ENCODE results near the gene LTBP4. TPM values are rescaled to one million over a fixed set of nuclear protein-coding genes. Genes with fewer than 3 reads are reported as not detected.

The LTBP4 gene
- total RNA-seq, 5 donors from 2014 or later (not counting 1 experiment from before 2014, with no cell fraction given) = 90.9 to 215 (median 160) TPM

GRCh38 chr19:40565910-40566495 is 35.2 kb upstream of the LTBP4 start:
- Mint-ChIP-seq H3K27me3 (peaks cover 21 to 50% of the 10 kb centered on the region in 2 donors), H3K9me3 (no peaks in the 10 kb centered on the region), H3K27ac (no peak overlapping the region), H3K4me1 (peaks cover 12 to 20% (median 17%) of the 10 kb centered on the region in 3 donors), H3K4me3 (peak overlapping the region in 1 of 3 donors; percentile 10), H3K36me3 (no peaks in the 10 kb centered on the region)
- ChIA-PET CTCF (interaction anchor here in 1 of 2 donors (0.5 kb wide), 1 partner anchor 23 kb away, joined by 3 read pairs; no protein-coding TSS in a partner anchor), POLR2A (no interaction called here)
- DNase-seq (no peak), ATAC-seq (replicated peaks in 1 of 4) (no peak)
- H3K36me3 ChIP-seq (ENCODE audit: control insufficient read depth in 2 of 2, extremely low read depth in 1 of 2, insufficient read depth in 1 of 2, low read length in 1 of 2) = no peaks in the 10 kb centered on the region
- no peak overlapping the region for H3K4me3 ChIP-seq (ENCODE audit: control insufficient read depth in 1 of 2, extremely low read depth in 1 of 2, low read length in 1 of 2)
- peaks cover 8 to 75% of the 10 kb centered on the region in 2 experiments for H3K27me3 ChIP-seq (replicated peaks in 1 of 2; ENCODE audit: control insufficient read depth in 2 of 2, extremely low read depth in 1 of 2, insufficient read depth in 2 of 2, low read length in 1 of 2)
- H3K9me3 ChIP-seq = no peaks in the 10 kb centered on the region
- WGBS (ENCODE audit: insufficient coverage) = 76% methylated on average over 3 of the region's 14 CpGs
- H3K4me1 ChIP-seq (ENCODE audit: control insufficient read depth in 1 of 2, extremely low read depth in 1 of 2, insufficient read depth in 2 of 2, low read length in 2 of 2) = peaks cover 0 to 26% of the 10 kb centered on the region in 2 experiments
- H3K27ac ChIP-seq (ENCODE audit: low read length) = no peak overlapping the region

GRCh38 chr19:40567040-40567749 is 34.0 kb upstream of the LTBP4 start:
- 13% methylated on average over 13 of the region's 20 CpGs for WGBS (ENCODE audit: insufficient coverage)
- Histone ChIP-seq H3K27me3 (replicated peaks in 1 of 2; ENCODE audit: control insufficient read depth in 2 of 2, extremely low read depth in 1 of 2, insufficient read depth in 2 of 2, low read length in 1 of 2) (peaks cover 8 to 66% of the 10 kb centered on the region in 2 experiments), H3K9me3 (no peaks in the 10 kb centered on the region), H3K36me3 (ENCODE audit: control insufficient read depth in 2 of 2, extremely low read depth in 1 of 2, insufficient read depth in 1 of 2, low read length in 1 of 2) (no peaks in the 10 kb centered on the region), H3K4me1 (ENCODE audit: control insufficient read depth in 1 of 2, extremely low read depth in 1 of 2, insufficient read depth in 2 of 2, low read length in 2 of 2) (peaks cover 0 to 28% of the 10 kb centered on the region in 2 experiments), H3K4me3 (ENCODE audit: control insufficient read depth in 1 of 2, extremely low read depth in 1 of 2, low read length in 1 of 2) (peak overlapping the region in 1 of 2 donors; percentile 11), H3K27ac (ENCODE audit: low read length) (no peak overlapping the region)
- H3K36me3 Mint-ChIP-seq = no peaks in the 10 kb centered on the region
- H3K4me1 Mint-ChIP-seq = peaks cover 11 to 20% (median 12%) of the 10 kb centered on the region in 3 donors
- H3K27me3 Mint-ChIP-seq = peaks cover 15 to 43% of the 10 kb centered on the region in 2 donors
- ChIA-PET CTCF (no interaction called here), POLR2A (interaction anchor here in 1 of 2 donors (0.6 kb wide), 2 partner anchors 308 to 477 kb away, joined by 3 read pairs; no protein-coding TSS in a partner anchor)
- no peaks in the 10 kb centered on the region for H3K9me3 Mint-ChIP-seq
- DNase-seq (no peak), ATAC-seq (replicated peaks in 1 of 4) (no peak)
- peak overlapping the region in 2 of 3 donors; percentile 21 to 31 for H3K4me3 Mint-ChIP-seq
- no peak overlapping the region for H3K27ac Mint-ChIP-seq

- ATAC-seq (replicated peaks in 1 of 4) = no peak
- peaks cover 8 to 61% of the 10 kb centered on the region in 2 experiments for H3K27me3 ChIP-seq (replicated peaks in 1 of 2; ENCODE audit: control insufficient read depth in 2 of 2, extremely low read depth in 1 of 2, insufficient read depth in 2 of 2, low read length in 1 of 2)
- CTCF ChIA-PET = no interaction called here
- DNase-seq = no peak
- H3K27ac ChIP-seq (ENCODE audit: low read length) = no peak overlapping the region
- H3K4me3 ChIP-seq (ENCODE audit: control insufficient read depth in 1 of 2, extremely low read depth in 1 of 2, low read length in 1 of 2) = peak overlapping the region in 1 of 2 donors; percentile 11
- peaks cover 0 to 28% of the 10 kb centered on the region in 2 experiments for H3K4me1 ChIP-seq (ENCODE audit: control insufficient read depth in 1 of 2, extremely low read depth in 1 of 2, insufficient read depth in 2 of 2, low read length in 2 of 2)
- Mint-ChIP-seq H3K27me3 (peaks cover 15 to 43% of the 10 kb centered on the region in 2 donors), H3K36me3 (no peaks in the 10 kb centered on the region), H3K9me3 (no peaks in the 10 kb centered on the region), H3K27ac (no peak overlapping the region), H3K4me1 (peaks cover 11 to 20% (median 12%) of the 10 kb centered on the region in 3 donors), H3K4me3 (peak overlapping the region in 2 of 3 donors; percentile 2 to 31)
- POLR2A ChIA-PET = no interaction called here
- 11% methylated on average over 65 of the region's 70 CpGs for WGBS (ENCODE audit: insufficient coverage)
- no peaks in the 10 kb centered on the region for H3K9me3 ChIP-seq
- H3K36me3 ChIP-seq (ENCODE audit: control insufficient read depth in 2 of 2, extremely low read depth in 1 of 2, insufficient read depth in 1 of 2, low read length in 1 of 2) = no peaks in the 10 kb centered on the region
Measured at GRCh38 chr19:40567750-40568494, 33.2 kb upstream of the LTBP4 start.

- WGBS (ENCODE audit: insufficient coverage) = 4% methylated on average over 36 of the region's 53 CpGs
- peaks cover 0 to 28% of the 10 kb centered on the region in 2 experiments for H3K4me1 ChIP-seq (ENCODE audit: control insufficient read depth in 1 of 2, extremely low read depth in 1 of 2, insufficient read depth in 2 of 2, low read length in 2 of 2)
- H3K27ac ChIP-seq (ENCODE audit: low read length) = no peak overlapping the region
- H3K27me3 Mint-ChIP-seq = peaks cover 3 to 23% of the 10 kb centered on the region in 2 donors
- ChIA-PET POLR2A (interaction anchor here (0.5 to 0.7 kb wide), 7 partner anchors 25 to 570 kb away, joined by 3 to 15 read pairs (median 3); no protein-coding TSS in a partner anchor), CTCF (interaction anchor here (0.5 to 2.0 kb wide), 14 partner anchors 9 to 880 kb away, joined by 3 to 28 read pairs (median 6); partner anchors contain the start of genes C19orf47 (in 1 of the 2), LTBP4 (in 1 of the 2), PLD3 (in 1 of the 2) and RAB4B (in 1 of the 2))
- peaks cover 8 to 39% of the 10 kb centered on the region in 2 experiments for H3K27me3 ChIP-seq (replicated peaks in 1 of 2; ENCODE audit: control insufficient read depth in 2 of 2, extremely low read depth in 1 of 2, insufficient read depth in 2 of 2, low read length in 1 of 2)
- H3K36me3 ChIP-seq (ENCODE audit: control insufficient read depth in 2 of 2, extremely low read depth in 1 of 2, insufficient read depth in 1 of 2, low read length in 1 of 2) = no peaks in the 10 kb centered on the region
- no peaks in the 10 kb centered on the region for H3K9me3 ChIP-seq
- ATAC-seq (replicated peaks in 1 of 4) (peak; percentile 86 to 90 (median 88)), DNase-seq (peak; percentile 85 to 100 (median 95))
- H3K4me1 Mint-ChIP-seq = peaks cover 12 to 23% (median 13%) of the 10 kb centered on the region in 3 donors
- H3K9me3 Mint-ChIP-seq = no peaks in the 10 kb centered on the region
- H3K4me3 Mint-ChIP-seq = peak overlapping the region; percentile 53 to 69 (median 68)
- H3K36me3 Mint-ChIP-seq = no peaks in the 10 kb centered on the region
- peak overlapping the region in 1 of 2 donors; percentile 36 for H3K4me3 ChIP-seq (ENCODE audit: control insufficient read depth in 1 of 2, extremely low read depth in 1 of 2, low read length in 1 of 2)
- peak overlapping the region; percentile 77 to 83 for H3K27ac Mint-ChIP-seq
Measured at GRCh38 chr19:40570313-40571004, 30.7 kb upstream of the LTBP4 start.

- ATAC-seq (replicated peaks in 1 of 4) (no peak), DNase-seq (no peak)
- Histone ChIP-seq H3K27me3 (replicated peaks in 1 of 2; ENCODE audit: control insufficient read depth in 2 of 2, extremely low read depth in 1 of 2, insufficient read depth in 2 of 2, low read length in 1 of 2) (peaks cover 8 to 34% of the 10 kb centered on the region in 2 experiments), H3K4me3 (ENCODE audit: control insufficient read depth in 1 of 2, extremely low read depth in 1 of 2, low read length in 1 of 2) (no peak overlapping the region), H3K27ac (ENCODE audit: low read length) (no peak overlapping the region), H3K4me1 (ENCODE audit: control insufficient read depth in 1 of 2, extremely low read depth in 1 of 2, insufficient read depth in 2 of 2, low read length in 2 of 2) (peaks cover 0 to 33% of the 10 kb centered on the region in 2 experiments), H3K36me3 (ENCODE audit: control insufficient read depth in 2 of 2, extremely low read depth in 1 of 2, insufficient read depth in 1 of 2, low read length in 1 of 2) (no peaks in the 10 kb centered on the region), H3K9me3 (no peaks in the 10 kb centered on the region)
- POLR2A ChIA-PET = interaction anchor here (0.5 to 0.6 kb wide), 3 partner anchors 35 to 570 kb away, joined by 3 to 4 read pairs (median 4); no protein-coding TSS in a partner anchor
- peaks cover 14 to 24% (median 16%) of the 10 kb centered on the region in 3 donors for H3K4me1 Mint-ChIP-seq
- peak overlapping the region; percentile 47 to 69 (median 53) for H3K4me3 Mint-ChIP-seq
- peaks cover 0 to 19% of the 10 kb centered on the region in 2 donors for H3K27me3 Mint-ChIP-seq
- 23% methylated on average over 3 of the region's 3 CpGs for WGBS (ENCODE audit: insufficient coverage)
- H3K9me3 Mint-ChIP-seq = no peaks in the 10 kb centered on the region
- CTCF ChIA-PET = interaction anchor here (0.5 to 2.0 kb wide), 15 partner anchors 8 to 1152 kb away, joined by 3 to 28 read pairs (median 5); partner anchors contain the start of genes C19orf47 (in 1 of the 2), LTBP4 (in 1 of the 2), PLD3 (in 1 of the 2) and RAB4B (in 1 of the 2)
- H3K36me3 Mint-ChIP-seq = no peaks in the 10 kb centered on the region
- peak overlapping the region; percentile 77 to 83 for H3K27ac Mint-ChIP-seq
Measured at GRCh38 chr19:40571005-40571318, 30.2 kb upstream of the LTBP4 start.
